ENCODE measurements around the gene HDAC9. TPM values are rescaled to one million over a fixed set of nuclear protein-coding genes. Genes with fewer than 3 reads are reported as not detected.

Gene HDAC9
- total RNA-seq, 2 experiments from 2014 or later = not detected

DNA sequence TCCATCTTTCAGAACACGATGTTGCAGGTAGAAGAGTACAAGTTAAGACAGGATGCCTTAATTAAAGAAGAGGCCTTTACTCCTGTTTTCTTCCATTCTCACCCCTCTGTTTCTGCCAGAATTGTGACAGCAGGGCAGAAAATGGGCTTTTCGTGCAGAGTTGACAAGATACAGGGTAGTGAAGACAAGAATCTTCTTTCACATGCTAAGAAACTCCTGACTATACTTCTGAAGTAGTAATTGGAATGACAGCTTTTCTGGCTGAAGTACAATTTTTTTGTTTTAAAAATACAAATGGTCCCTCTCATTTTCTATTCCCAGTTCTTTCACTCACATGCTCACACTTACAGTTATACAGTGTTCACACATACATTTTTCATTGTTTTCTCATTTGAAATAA lies 22.1 kb downstream of the HDAC9 start:
- DNase-seq = no peak
- H3K9me3 Mint-ChIP-seq = peaks cover 2% of the 10 kb centered on the region
- H3K4me3 Mint-ChIP-seq = no peak overlapping the region
- H3K36me3 Mint-ChIP-seq (ENCODE audit: low read depth) = no peaks in the 10 kb centered on the region
- intact Hi-C loops (cut with micrococcal nuclease) = no loop called here
- no peaks in the 10 kb centered on the region for H3K4me1 Mint-ChIP-seq (ENCODE audit: low read depth)
- CTCF ChIA-PET = no interaction called here
- no peak overlapping the region for H3K27ac Mint-ChIP-seq
- no peaks in the 10 kb centered on the region for H3K27me3 Mint-ChIP-seq (ENCODE audit: low read depth)

DNA sequence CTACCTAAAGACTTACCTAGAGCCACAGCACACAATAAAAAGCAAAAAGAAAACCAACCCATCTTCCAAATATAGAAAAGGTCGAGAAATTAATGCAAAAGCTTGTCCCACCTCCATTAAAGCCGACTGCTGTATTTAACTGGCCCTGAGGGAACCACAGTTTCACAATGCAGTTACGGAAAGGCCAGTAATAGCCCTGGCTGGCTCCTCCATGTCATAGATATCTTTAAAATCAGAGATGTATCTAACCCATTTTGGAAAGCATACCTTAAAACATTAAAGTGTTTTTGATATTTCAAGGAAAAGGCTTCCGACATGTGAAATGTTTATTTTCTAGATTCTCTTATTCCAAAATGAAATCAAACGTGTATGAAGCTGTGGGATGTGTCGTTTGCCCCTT lies 23.0 kb downstream of the HDAC9 start:
- Mint-ChIP-seq H3K36me3 (ENCODE audit: low read depth) (no peaks in the 10 kb centered on the region), H3K27ac (no peak overlapping the region), H3K4me3 (no peak overlapping the region), H3K27me3 (ENCODE audit: low read depth) (no peaks in the 10 kb centered on the region), H3K9me3 (peaks cover 2% of the 10 kb centered on the region), H3K4me1 (ENCODE audit: low read depth) (no peaks in the 10 kb centered on the region)
- DNase-seq = no peak
- intact Hi-C loops (cut with micrococcal nuclease) = no loop called here
- CTCF ChIA-PET = no interaction called here

DNA sequence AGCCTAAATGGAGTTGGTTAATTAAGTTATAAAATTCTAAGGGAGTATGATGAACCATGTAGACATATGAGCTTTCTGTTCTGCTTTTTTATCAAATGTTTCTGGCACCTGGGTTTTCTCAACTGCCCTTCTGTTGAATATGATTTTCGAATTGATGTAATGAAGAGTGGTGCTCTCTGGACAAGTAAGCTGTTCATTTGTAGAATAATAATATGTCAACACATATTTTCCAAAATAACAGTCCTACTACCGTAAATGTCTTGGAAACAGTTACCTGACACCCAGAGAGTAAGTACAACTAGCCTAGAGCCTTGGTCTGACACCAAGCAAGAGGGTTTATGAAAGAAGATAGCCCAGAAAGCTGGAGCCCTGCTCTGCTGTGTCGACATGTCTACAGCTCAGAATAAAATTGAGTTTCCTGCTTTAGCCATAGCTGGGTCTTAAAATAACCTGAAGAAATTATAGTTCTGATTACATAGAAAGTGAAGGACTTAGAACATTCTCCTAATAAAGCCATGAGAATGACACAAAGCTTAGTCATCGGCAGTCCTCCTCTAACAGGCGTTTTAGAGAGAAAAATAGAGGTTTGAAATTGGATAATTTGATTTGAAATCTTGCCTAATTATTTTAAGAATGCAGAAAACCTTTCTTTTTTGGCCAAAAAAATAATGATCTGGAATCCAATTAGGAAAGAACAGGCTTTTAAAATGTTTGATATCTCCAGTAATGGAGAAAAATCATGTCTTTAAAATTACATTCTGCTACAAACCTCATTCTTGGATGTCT lies 25.1 kb downstream of the HDAC9 start:
- Mint-ChIP-seq H3K27ac (no peak overlapping the region), H3K4me1 (ENCODE audit: low read depth) (no peaks in the 10 kb centered on the region), H3K27me3 (ENCODE audit: low read depth) (no peaks in the 10 kb centered on the region), H3K9me3 (peaks cover 2% of the 10 kb centered on the region), H3K4me3 (no peak overlapping the region), H3K36me3 (ENCODE audit: low read depth) (no peaks in the 10 kb centered on the region)
- intact Hi-C loops (cut with micrococcal nuclease) = no loop called here
- no peak for DNase-seq
- CTCF ChIA-PET = no interaction called here

DNA sequence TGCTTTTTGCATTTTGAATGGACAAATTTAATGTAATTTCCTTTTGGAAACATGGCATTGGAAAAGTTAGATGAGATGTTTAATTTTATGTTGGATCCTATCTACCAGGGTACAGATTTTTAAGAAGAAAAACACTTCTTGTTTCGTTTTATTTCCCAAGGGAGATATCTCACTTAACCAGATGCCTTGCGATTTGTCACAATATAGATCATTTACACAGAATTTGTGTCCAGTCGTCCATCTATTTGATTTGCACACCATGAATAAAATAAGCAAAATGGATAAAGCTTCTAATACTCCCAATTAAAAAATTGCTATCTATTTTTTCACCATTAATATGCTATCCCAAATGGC lies 25.7 kb downstream of the HDAC9 start:
- no peaks in the 10 kb centered on the region for H3K4me1 Mint-ChIP-seq (ENCODE audit: low read depth)
- CTCF ChIA-PET = no interaction called here
- peaks cover 2% of the 10 kb centered on the region for H3K9me3 Mint-ChIP-seq
- no peak overlapping the region for H3K27ac Mint-ChIP-seq
- DNase-seq = no peak
- no peaks in the 10 kb centered on the region for H3K27me3 Mint-ChIP-seq (ENCODE audit: low read depth)
- H3K4me3 Mint-ChIP-seq = no peak overlapping the region
- intact Hi-C loops (cut with micrococcal nuclease) = no loop called here
- no peaks in the 10 kb centered on the region for H3K36me3 Mint-ChIP-seq (ENCODE audit: low read depth)

DNA sequence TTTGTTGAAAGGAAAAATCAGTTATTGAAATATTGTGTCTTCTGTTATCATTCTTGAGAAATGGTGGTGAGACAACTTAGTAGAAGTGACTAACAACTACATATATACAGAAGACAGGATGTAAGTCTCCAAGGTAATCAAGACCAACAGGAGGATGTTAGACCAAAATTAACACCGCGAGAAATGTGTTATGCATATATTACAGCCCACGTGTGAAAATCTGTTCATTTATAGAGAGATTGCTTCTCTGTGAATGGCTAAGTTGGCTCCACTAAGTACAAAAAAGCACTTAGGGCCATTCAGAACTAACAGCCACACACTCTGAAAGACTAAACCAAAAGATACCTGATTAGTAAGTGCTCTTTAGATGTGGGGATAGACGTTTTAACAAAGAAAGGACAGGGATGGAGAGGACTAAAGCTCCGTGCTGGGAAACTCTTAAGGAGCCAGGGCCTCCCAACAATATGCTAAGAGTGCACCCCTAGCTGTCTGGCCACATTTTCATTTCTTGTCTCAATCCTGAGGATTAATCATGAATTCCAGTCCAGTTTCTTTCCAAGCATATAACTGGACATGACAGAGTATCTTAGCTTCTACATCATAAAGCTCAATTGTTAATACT lies 26.5 kb downstream of the HDAC9 start:
- H3K4me3 Mint-ChIP-seq = no peak overlapping the region
- H3K9me3 Mint-ChIP-seq = peaks cover 2% of the 10 kb centered on the region
- no peaks in the 10 kb centered on the region for H3K27me3 Mint-ChIP-seq (ENCODE audit: low read depth)
- DNase-seq = no peak
- no peaks in the 10 kb centered on the region for H3K4me1 Mint-ChIP-seq (ENCODE audit: low read depth)
- intact Hi-C loops (cut with micrococcal nuclease) = no loop called here
- no peaks in the 10 kb centered on the region for H3K36me3 Mint-ChIP-seq (ENCODE audit: low read depth)
- H3K27ac Mint-ChIP-seq = no peak overlapping the region
- CTCF ChIA-PET = interaction anchor here (0.6 kb wide), 2 partner anchors 30 to 844 kb away, joined by 3 read pairs; no protein-coding TSS in a partner anchor

DNA sequence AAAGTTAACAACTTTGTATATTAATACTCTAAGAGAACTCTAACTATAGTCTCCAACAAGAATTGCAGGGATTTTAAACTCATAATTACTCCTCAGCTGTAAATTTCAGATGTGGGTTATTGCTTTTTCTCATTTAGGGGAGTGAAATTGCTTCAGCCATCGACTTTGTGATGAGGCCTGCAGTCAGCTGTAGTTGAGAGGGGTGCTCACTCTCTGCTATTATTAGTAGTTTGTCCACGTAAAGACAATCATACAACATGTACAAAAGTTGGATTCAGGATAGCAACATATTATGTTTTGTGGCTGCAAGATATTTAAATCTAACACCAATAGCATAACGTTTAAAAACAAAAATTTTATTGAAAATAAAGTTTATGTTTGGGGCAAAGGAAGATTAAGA lies 28.7 kb downstream of the HDAC9 start:
- no peak for DNase-seq
- CTCF ChIA-PET = no interaction called here
- H3K27me3 Mint-ChIP-seq (ENCODE audit: low read depth) = no peaks in the 10 kb centered on the region
- H3K4me1 Mint-ChIP-seq (ENCODE audit: low read depth) = no peaks in the 10 kb centered on the region
- no peak overlapping the region for H3K4me3 Mint-ChIP-seq
- H3K27ac Mint-ChIP-seq = no peak overlapping the region
- H3K36me3 Mint-ChIP-seq (ENCODE audit: low read depth) = no peaks in the 10 kb centered on the region
- H3K9me3 Mint-ChIP-seq = no peaks in the 10 kb centered on the region
- intact Hi-C loops (cut with micrococcal nuclease) = no loop called here

DNA sequence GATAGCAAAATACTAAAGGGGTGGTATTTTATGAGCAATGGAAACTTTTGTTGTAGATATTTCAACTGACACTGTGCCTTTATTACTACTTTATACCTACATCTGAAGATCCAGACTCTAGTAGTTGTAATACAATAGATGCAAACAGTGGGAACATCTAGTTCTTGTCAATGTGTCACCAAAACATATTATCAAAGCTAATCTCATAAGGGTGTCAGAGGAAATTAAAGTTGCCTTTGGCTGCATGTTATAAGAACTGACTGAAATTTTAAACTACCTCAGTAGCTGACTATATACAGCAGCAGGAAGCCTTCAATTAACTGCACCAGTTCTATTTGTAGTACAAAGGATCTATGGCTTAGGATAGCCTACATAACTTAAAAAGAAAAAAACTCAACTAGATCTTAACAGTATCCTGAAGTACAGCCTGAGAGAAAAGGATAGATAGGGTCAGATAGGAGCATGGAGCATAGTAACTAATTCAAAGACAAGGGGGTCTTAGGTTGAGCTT lies 30.9 kb downstream of the HDAC9 start:
- H3K9me3 Mint-ChIP-seq = no peaks in the 10 kb centered on the region
- CTCF ChIA-PET = interaction anchor here (0.6 kb wide), 1 partner anchor 75 kb away, joined by 6 read pairs; no protein-coding TSS in a partner anchor
- intact Hi-C loops (cut with micrococcal nuclease) = no loop called here
- no peak for DNase-seq
- no peaks in the 10 kb centered on the region for H3K36me3 Mint-ChIP-seq (ENCODE audit: low read depth)
- H3K27ac Mint-ChIP-seq = no peak overlapping the region
- H3K4me1 Mint-ChIP-seq (ENCODE audit: low read depth) = no peaks in the 10 kb centered on the region
- no peaks in the 10 kb centered on the region for H3K27me3 Mint-ChIP-seq (ENCODE audit: low read depth)
- H3K4me3 Mint-ChIP-seq = no peak overlapping the region

DNA sequence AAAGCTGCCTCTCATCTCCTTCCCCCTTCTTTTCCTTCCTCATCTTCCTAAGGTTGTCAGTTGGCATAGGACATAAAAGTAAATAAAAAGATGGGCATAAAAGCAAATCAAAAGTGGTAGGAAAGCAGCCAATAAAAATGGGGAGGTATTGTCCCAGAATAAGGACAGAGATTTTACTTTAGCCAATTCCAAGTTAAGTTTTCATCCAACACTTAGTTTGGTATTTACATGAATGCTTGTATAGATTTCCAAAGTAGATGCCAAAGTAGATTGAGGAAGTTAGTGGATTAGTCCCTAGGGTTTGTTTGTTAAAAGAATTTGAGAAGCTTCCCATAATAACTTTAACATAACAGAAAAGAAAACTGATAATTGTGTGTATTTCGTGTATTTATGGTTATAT lies 33.7 kb downstream of the HDAC9 start:
- no peak for DNase-seq
- Mint-ChIP-seq H3K4me1 (ENCODE audit: low read depth) (no peaks in the 10 kb centered on the region), H3K27me3 (ENCODE audit: low read depth) (no peaks in the 10 kb centered on the region), H3K9me3 (no peaks in the 10 kb centered on the region), H3K36me3 (ENCODE audit: low read depth) (no peaks in the 10 kb centered on the region), H3K27ac (no peak overlapping the region), H3K4me3 (no peak overlapping the region)
- CTCF ChIA-PET = interaction anchor here (0.8 kb wide), 1 partner anchor 26 kb away, joined by 3 read pairs; no protein-coding TSS in a partner anchor
- intact Hi-C loops (cut with micrococcal nuclease) = no loop called here

DNA sequence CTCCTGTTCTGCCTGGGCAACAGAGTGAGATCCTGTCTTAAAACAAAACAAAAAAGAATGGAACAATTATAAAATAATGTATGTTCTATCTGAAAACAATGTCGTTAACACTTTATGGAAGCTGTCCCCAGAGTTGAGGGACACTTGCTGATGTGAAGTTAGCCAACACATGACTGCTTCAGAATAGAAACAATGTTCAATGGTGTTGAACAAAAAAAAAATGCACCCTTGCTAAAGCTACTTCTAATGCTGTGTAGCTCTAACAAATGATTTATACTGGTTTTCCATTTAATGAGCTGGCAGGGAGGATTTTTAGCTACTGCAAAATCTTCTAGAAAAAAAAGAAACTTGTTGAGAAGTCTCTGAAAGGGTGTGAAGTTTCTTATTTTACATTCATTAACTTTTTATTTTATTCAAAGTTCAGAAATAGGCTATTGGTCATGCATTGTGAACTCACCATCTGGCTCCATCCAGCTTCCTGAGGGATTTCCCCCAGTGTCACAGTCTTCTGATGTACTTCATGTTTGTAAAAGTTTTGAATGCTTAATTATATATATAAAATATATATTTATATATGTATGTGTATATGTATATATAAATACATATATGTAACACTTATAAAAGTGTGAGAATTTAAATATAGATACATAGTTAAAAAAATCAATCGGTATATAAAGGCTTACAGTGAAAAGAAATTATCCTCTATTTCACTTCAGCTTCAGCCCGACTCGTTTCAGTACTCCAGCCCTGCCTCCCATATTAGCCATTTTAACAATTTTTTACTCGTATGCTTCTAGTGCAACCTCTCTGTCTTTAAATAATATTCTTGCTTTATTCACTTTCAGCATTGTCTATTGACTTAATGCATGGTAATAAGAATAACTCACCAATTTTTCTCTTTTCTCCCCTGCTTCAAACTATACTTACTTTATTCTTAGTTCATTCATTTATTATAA lies 35.0 kb downstream of the HDAC9 start:
- no peak for DNase-seq
- Mint-ChIP-seq H3K27me3 (ENCODE audit: low read depth) (no peaks in the 10 kb centered on the region), H3K36me3 (ENCODE audit: low read depth) (no peaks in the 10 kb centered on the region), H3K9me3 (no peaks in the 10 kb centered on the region), H3K27ac (no peak overlapping the region), H3K4me3 (no peak overlapping the region), H3K4me1 (ENCODE audit: low read depth) (no peaks in the 10 kb centered on the region)
- intact Hi-C loops (cut with micrococcal nuclease) = no loop called here
- CTCF ChIA-PET = interaction anchor here (0.6 kb wide), 2 partner anchors 13 to 1159 kb away, joined by 3 read pairs; no protein-coding TSS in a partner anchor

DNA sequence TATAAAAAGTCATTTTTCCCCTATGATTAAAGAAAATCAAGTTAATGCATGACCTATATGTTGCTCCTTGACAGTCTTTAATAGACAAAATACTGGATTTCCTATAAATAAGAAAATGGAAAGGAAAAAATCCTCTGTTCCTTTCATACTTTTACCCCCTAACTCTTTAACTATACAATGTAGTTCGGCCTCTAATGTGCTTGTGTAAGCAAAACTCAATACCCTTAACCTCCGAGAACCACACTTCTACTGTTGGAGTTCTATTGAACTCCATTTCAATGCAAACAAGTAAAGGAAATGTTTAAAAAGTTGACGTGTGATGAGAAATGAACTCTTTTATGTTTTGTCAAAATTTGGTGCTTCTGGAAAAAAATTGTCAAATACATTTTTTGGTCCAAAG lies 36.0 kb downstream of the HDAC9 start:
- no peaks in the 10 kb centered on the region for H3K27me3 Mint-ChIP-seq (ENCODE audit: low read depth)
- H3K4me3 Mint-ChIP-seq = no peak overlapping the region
- H3K36me3 Mint-ChIP-seq (ENCODE audit: low read depth) = no peaks in the 10 kb centered on the region
- H3K27ac Mint-ChIP-seq = no peak overlapping the region
- no peaks in the 10 kb centered on the region for H3K9me3 Mint-ChIP-seq
- intact Hi-C loops (cut with micrococcal nuclease) = no loop called here
- no peaks in the 10 kb centered on the region for H3K4me1 Mint-ChIP-seq (ENCODE audit: low read depth)
- CTCF ChIA-PET = no interaction called here
- no peak for DNase-seq

DNA sequence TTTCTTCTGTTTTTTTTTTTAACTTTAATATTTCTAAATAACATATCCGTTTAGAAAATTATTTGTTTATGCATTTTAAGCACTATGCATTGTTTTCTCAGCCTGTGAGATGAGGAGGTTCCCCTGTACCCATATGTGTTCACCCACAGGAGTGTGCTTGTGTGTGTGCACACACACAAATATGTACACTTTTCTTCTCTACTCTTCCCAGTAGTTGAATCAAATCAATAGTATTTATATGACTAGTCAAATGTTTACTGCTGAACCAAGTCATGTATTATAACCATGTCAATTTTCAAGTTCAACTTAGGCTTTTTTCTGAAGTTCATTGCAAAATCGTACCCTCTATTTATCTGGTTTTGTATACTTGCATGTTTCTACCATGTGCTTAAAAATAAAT lies 37.3 kb downstream of the HDAC9 start:
- Mint-ChIP-seq H3K9me3 (no peaks in the 10 kb centered on the region), H3K27me3 (ENCODE audit: low read depth) (no peaks in the 10 kb centered on the region), H3K4me1 (ENCODE audit: low read depth) (no peaks in the 10 kb centered on the region), H3K27ac (no peak overlapping the region), H3K36me3 (ENCODE audit: low read depth) (no peaks in the 10 kb centered on the region), H3K4me3 (no peak overlapping the region)
- no peak for DNase-seq
- intact Hi-C loops (cut with micrococcal nuclease) = no loop called here
- CTCF ChIA-PET = no interaction called here

DNA sequence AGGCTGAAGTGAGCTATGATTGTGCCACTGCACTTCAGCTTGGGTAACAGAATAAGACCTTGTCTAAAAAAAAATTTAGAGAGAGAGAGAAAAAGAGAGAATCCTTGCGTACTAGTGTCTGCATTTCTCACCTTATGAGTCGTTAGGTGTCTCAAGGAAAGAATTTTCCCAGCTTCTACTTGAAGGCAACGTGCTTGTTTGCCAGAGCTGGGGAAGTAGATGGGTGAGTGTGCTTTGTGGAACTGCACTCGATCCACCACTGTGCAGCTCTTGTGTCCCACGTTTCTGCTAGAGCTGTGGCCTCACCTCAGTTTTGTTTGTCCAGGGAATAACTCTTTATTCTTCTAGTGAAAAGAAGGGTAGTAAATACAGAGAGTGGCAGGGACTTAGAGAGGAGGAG lies 38.9 kb downstream of the HDAC9 start:
- intact Hi-C loops (cut with micrococcal nuclease) = no loop called here
- H3K27me3 Mint-ChIP-seq (ENCODE audit: low read depth) = peaks cover 2% of the 10 kb centered on the region
- H3K4me3 Mint-ChIP-seq = no peak overlapping the region
- H3K4me1 Mint-ChIP-seq (ENCODE audit: low read depth) = peaks cover 3% of the 10 kb centered on the region
- CTCF ChIA-PET = interaction anchor here (1.0 kb wide), 1 partner anchor 11 kb away, joined by 4 read pairs; no protein-coding TSS in a partner anchor
- H3K9me3 Mint-ChIP-seq = no peaks in the 10 kb centered on the region
- DNase-seq = no peak
- no peak overlapping the region for H3K27ac Mint-ChIP-seq
- no peaks in the 10 kb centered on the region for H3K36me3 Mint-ChIP-seq (ENCODE audit: low read depth)
